ENCODE results near the gene KCNK1.

- TF ChIP-seq GABPA (IDR thresholded peaks at IDR 0.05 in 1 of 2, conservative IDR thresholded peaks at IDR 0.05 in 1 of 2) (no peak), TAF1 (conservative IDR thresholded peaks at IDR 0.05) (no peak)
Measured at GRCh38 chr1:233675446-233675845, 61.5 kb downstream of the KCNK1 start.

Data from liver (tissue), 2 donors.